ENCODE results near the gene TIGD3. TPM values are rescaled to one million over a fixed set of nuclear protein-coding genes. Genes with fewer than 3 reads are reported as not detected.

Gene TIGD3
- total RNA-seq, 1 experiment from 2014 or later: 1.7 TPM

DNA sequence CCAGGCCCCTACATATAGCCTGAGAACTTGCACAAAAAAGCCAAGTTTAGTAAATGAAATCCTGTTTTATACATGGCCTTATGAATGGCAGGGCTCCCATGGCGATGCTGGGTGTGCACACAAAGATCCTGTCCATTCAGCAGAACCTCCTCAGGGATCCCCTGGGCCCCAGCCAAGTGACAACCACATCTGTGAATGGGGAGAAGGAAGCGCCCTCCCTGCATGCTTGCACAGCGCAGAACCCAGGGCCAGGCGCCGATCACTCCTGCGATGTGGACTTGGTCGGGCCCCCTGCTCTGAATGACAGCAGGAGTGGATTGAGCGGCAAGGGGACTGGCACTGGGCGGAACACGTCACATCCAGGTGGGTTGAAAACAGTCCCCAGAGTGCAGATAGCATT lies 44.3 kb upstream of the TIGD3 start:
- ChIA-PET CTCF (interaction anchor here (0.6 to 1.4 kb wide), 3 partner anchors 19 to 35 kb away, joined by 4 to 5 read pairs (median 5); no protein-coding TSS in a partner anchor), POLR2A (ENCODE audit: unreplicated experiment) (interaction anchor here (0.7 kb wide), 1 partner anchor 25 kb away, joined by 5 read pairs; no protein-coding TSS in a partner anchor)
- Histone ChIP-seq H2AFZ (no peak overlapping the region), H3K4me1 (replicated peaks; ENCODE audit: insufficient read depth) (peaks cover 58% of the 10 kb centered on the region), H4K20me1 (ENCODE audit: insufficient read depth) (no peaks in the 10 kb centered on the region), H3K9me3 (ENCODE audit: insufficient read depth, low read depth) (no peaks in the 10 kb centered on the region), H3K27me3 (ENCODE audit: insufficient read depth, low read depth) (no peaks in the 10 kb centered on the region), H3K36me3 (ENCODE audit: low read depth) (no peaks in the 10 kb centered on the region), H3K79me2 (ENCODE audit: low read depth) (peaks cover 11% of the 10 kb centered on the region; the same call in 1 of the 2 replicates), H3F3A (ENCODE audit: insufficient read depth, low read depth) (peaks cover 58% of the 10 kb centered on the region), H3K4me2 (peak overlapping the region; percentile 58), H3K4me3 (no peak overlapping the region), H3K27ac (peak overlapping the region; percentile 60; the same call in 1 of the 2 replicates), H3K9me2 (ENCODE audit: insufficient read depth) (no peaks in the 10 kb centered on the region)
- peak in 1 of 2 experiments; percentile 30 for DNase-seq
- no TSS peak for BruUV-seq (replicated peaks)
- TF ChIP-seq EZH2 (IDR thresholded peaks at IDR 0.05; ENCODE audit: low read depth): no peak
- TF ChIP-seq, protein P1, sequence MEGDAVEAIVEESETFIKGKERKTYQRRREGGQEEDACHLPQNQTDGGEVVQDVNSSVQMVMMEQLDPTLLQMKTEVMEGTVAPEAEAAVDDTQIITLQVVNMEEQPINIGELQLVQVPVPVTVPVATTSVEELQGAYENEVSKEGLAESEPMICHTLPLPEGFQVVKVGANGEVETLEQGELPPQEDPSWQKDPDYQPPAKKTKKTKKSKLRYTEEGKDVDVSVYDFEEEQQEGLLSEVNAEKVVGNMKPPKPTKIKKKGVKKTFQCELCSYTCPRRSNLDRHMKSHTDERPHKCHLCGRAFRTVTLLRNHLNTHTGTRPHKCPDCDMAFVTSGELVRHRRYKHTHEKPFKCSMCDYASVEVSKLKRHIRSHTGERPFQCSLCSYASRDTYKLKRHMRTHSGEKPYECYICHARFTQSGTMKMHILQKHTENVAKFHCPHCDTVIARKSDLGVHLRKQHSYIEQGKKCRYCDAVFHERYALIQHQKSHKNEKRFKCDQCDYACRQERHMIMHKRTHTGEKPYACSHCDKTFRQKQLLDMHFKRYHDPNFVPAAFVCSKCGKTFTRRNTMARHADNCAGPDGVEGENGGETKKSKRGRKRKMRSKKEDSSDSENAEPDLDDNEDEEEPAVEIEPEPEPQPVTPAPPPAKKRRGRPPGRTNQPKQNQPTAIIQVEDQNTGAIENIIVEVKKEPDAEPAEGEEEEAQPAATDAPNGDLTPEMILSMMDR (conservative IDR thresholded peaks at IDR 0.05): no peak
- intact Hi-C loops (cut with micrococcal nuclease; ENCODE audit: unreplicated experiment): no loop called here

DNA sequence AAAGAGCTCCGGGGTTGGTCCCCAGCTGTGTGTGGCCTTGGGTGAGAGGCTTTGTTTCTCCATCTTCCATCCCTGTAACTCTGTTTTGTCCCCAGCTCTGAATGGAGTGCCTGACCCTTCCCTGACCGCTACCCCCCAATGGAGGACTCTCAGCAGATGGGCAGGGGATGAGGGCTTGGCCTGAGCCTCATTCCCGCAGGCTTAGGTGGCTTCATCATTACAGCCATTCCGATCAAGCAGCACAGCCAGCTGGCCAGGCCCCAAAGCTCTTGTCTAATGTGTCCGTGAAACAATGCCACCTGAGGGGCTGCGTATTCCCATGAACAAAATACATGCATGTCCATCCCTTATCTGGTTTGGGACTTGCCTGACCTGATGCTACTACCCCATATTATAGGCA lies 43.8 kb upstream of the TIGD3 start:
- Histone ChIP-seq H3K9me3 (ENCODE audit: insufficient read depth, low read depth) (no peaks in the 10 kb centered on the region), H3K79me2 (ENCODE audit: low read depth) (peaks cover 16% of the 10 kb centered on the region), H3K9me2 (ENCODE audit: insufficient read depth) (no peaks in the 10 kb centered on the region), H3F3A (ENCODE audit: insufficient read depth, low read depth) (peaks cover 58% of the 10 kb centered on the region), H3K27ac (peak overlapping the region; percentile 60), H3K4me1 (replicated peaks; ENCODE audit: insufficient read depth) (peaks cover 58% of the 10 kb centered on the region), H2AFZ (no peak overlapping the region), H3K4me3 (no peak overlapping the region), H4K20me1 (ENCODE audit: insufficient read depth) (no peaks in the 10 kb centered on the region), H3K27me3 (ENCODE audit: insufficient read depth, low read depth) (no peaks in the 10 kb centered on the region), H3K4me2 (peak overlapping the region; percentile 58), H3K36me3 (ENCODE audit: low read depth) (no peaks in the 10 kb centered on the region)
- BruUV-seq (replicated peaks): no TSS peak
- TF ChIP-seq EZH2 (IDR thresholded peaks at IDR 0.05; ENCODE audit: low read depth): no peak
- TF ChIP-seq, protein P1 (conservative IDR thresholded peaks at IDR 0.05): no peak
- ChIA-PET CTCF (interaction anchor here (0.6 to 1.4 kb wide), 3 partner anchors 19 to 36 kb away, joined by 4 to 5 read pairs (median 5); no protein-coding TSS in a partner anchor), POLR2A (ENCODE audit: unreplicated experiment) (interaction anchor here (0.6 to 0.7 kb wide), 5 partner anchors 9 to 193 kb away, joined by 3 to 17 read pairs (median 3); no protein-coding TSS in a partner anchor)
- DNase-seq: peak; percentile 31 to 58
- intact Hi-C loops (cut with micrococcal nuclease; ENCODE audit: unreplicated experiment): no loop called here

DNA sequence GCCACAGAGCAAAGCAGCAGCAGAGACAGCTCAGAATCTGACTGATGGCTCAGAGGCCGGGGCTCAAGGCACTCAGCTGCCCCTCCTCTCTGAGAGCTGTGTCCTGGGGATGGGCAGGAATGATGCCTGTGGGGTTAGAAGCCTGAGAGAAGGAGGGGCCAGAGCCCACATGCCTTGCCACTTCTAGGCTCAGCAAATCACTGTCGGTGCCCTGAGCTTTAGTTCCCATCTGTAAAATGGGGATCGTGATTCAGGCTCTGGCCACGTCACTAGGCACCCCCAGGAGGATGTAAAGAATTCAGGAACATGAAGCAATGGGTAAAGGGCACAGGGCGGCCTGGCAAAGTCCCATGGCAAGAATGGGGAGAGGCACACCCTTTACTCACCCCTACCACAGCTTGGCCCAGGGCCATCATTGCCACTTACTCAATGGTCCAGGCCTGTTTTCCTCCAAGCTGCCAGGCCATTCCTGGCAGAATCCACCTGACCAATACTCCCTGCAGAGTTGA lies 43.3 kb upstream of the TIGD3 start:
- Histone ChIP-seq H3K27me3 (ENCODE audit: insufficient read depth, low read depth) (no peaks in the 10 kb centered on the region), H3K27ac (peak overlapping the region; percentile 60), H3K9me2 (ENCODE audit: insufficient read depth) (no peaks in the 10 kb centered on the region), H2AFZ (no peak overlapping the region), H3K9me3 (ENCODE audit: insufficient read depth, low read depth) (no peaks in the 10 kb centered on the region), H3K36me3 (ENCODE audit: low read depth) (no peaks in the 10 kb centered on the region), H3K4me1 (replicated peaks; ENCODE audit: insufficient read depth) (peaks cover 61% of the 10 kb centered on the region), H3K4me2 (peak overlapping the region; percentile 58), H3F3A (ENCODE audit: insufficient read depth, low read depth) (peaks cover 63% of the 10 kb centered on the region), H3K4me3 (no peak overlapping the region), H4K20me1 (ENCODE audit: insufficient read depth) (no peaks in the 10 kb centered on the region), H3K79me2 (ENCODE audit: low read depth) (peaks cover 21% of the 10 kb centered on the region)
- no TSS peak for BruUV-seq (replicated peaks)
- intact Hi-C loops (cut with micrococcal nuclease; ENCODE audit: unreplicated experiment): no loop called here
- peak; percentile 80 to 94 for DNase-seq
- TF ChIP-seq EZH2 (IDR thresholded peaks at IDR 0.05; ENCODE audit: low read depth): no peak
- TF ChIP-seq, protein P1 (conservative IDR thresholded peaks at IDR 0.05): no peak
- POLR2A ChIA-PET (ENCODE audit: unreplicated experiment): interaction anchor here (0.6 to 0.7 kb wide), 5 partner anchors 9 to 193 kb away, joined by 3 to 24 read pairs (median 3); no protein-coding TSS in a partner anchor
- CTCF ChIA-PET: interaction anchor here (0.6 to 1.4 kb wide), 3 partner anchors 18 to 36 kb away, joined by 4 to 5 read pairs (median 5); no protein-coding TSS in a partner anchor
